Ascending aorta (tissue), 2 donors: Measurements from ENCODE around the gene TMEM222. TPM values are rescaled to one million over a fixed set of nuclear protein-coding genes. Genes with fewer than 3 reads are reported as not detected.

Experiments used
- DNase-seq, 2 donors: peaks; one replicate each; pipeline ENCODE4 v3.0.0-alpha.2; 2019; ENCODE audit warnings: low spot score in 2 of 2
- H3K27ac ChIP-seq, 2 donors: fragments of 200-600 bp; sonication (generic); one replicate each; pipeline ENCODE4 v1.5.1; 2016 to 2017; ENCODE audit warnings: mild to moderate bottlenecking in 1 of 2
- H3K27me3 ChIP-seq: fragments of 200-600 bp; sonication (generic); one replicate; pipeline ENCODE4 v1.5.1; 2017
- H3K36me3 ChIP-seq, 2 donors: fragments of 200-600 bp; sonication (generic); one replicate each; pipeline ENCODE4 v1.5.1; 2016
- H3K4me1 ChIP-seq, 2 donors: fragments of 200-600 bp; sonication (generic); one replicate each; pipeline ENCODE4 v1.5.1; 2016 to 2017; ENCODE audit warnings: mild to moderate bottlenecking in 1 of 2
- H3K4me3 ChIP-seq, 2 donors: fragments of 200-600 bp; sonication (generic); one replicate each; pipeline ENCODE4 v1.5.1; 2016 to 2017; ENCODE audit warnings: mild to moderate bottlenecking in 1 of 2
- H3K9me3 ChIP-seq, 2 donors: fragments of 200-600 bp; sonication (generic); one replicate each; pipeline ENCODE4 v1.5.1; 2016
- CTCF ChIP-seq, 3 experiments: fragments of 200-600 bp in 2 of 3; fragments of 450-650 bp in 1 of 3; sonication (generic) in 2 of 3; IDR thresholded peaks; one replicate each; pipeline ENCODE4 v1.5.1; 2016 to 2019; ENCODE audit warnings: antibody characterized with exemption in 3 of 3, mild to moderate bottlenecking in 1 of 3, moderate library complexity in 1 of 3
- intact Hi-C: fragments of 100-400 bp; cut with DNase I; formaldehyde crosslinking; loops from one replicate; pipeline ENCODE4 v1.15.1; 2023
- total RNA-seq: library from RNA; depleted of rRNA; stranded (reverse); fragments of >200 nt; gene quantifications from one replicate; pipeline ENCODE4 v1.1.0, GENCODE V29; 2016

The TMEM222 gene
- total RNA-seq, 1 donor from 2014 or later: 28.6 TPM

GRCh38 chr1:27372022-27372807 lies 50.3 kb downstream of the TMEM222 start:
- intact Hi-C loops: no loop called here
- Histone ChIP-seq H3K36me3 (no peaks in the 10 kb centered on the region), H3K4me1 (peaks cover 7 to 9% of the 10 kb centered on the region in 2 donors), H3K9me3 (no peaks in the 10 kb centered on the region), H3K27ac (no peak overlapping the region), H3K4me3 (no peak overlapping the region), H3K27me3 (no peaks in the 10 kb centered on the region)
- TF ChIP-seq CTCF (IDR thresholded peaks at IDR 0.05): no peak
- DNase-seq: no peak

- intact Hi-C loops: no loop called here
- TF ChIP-seq CTCF (IDR thresholded peaks at IDR 0.05): no peak
- H3K9me3 ChIP-seq: no peaks in the 10 kb centered on the region
- DNase-seq: no peak
- no peaks in the 10 kb centered on the region for H3K36me3 ChIP-seq
- H3K27ac ChIP-seq: no peak overlapping the region
- H3K27me3 ChIP-seq: no peaks in the 10 kb centered on the region
- peaks cover 0 to 1% of the 10 kb centered on the region in 2 donors for H3K4me1 ChIP-seq
- H3K4me3 ChIP-seq: no peak overlapping the region
Measured at GRCh38 chr1:27372808-27373690, 51.1 kb downstream of the TMEM222 start.

GRCh38 chr1:27374362-27375086 lies 52.6 kb downstream of the TMEM222 start, which contains the start of gene FCN3:
FCN3 (minus strand) TSS chr1:27374824; CDS start chr1:27374818, 6 bp downstream.
- Histone ChIP-seq H3K4me3 (no peak within 1 kb of the TSS), H3K27me3 (no peaks in the 10 kb centered on the region), H3K9me3 (no peaks in the 10 kb centered on the region), H3K36me3 (no peaks in the 10 kb centered on the region), H3K27ac (no peak within 1 kb of the TSS), H3K4me1 (no peaks in the 10 kb centered on the region)
- DNase-seq: no peak
- TF ChIP-seq CTCF (IDR thresholded peaks at IDR 0.05): no peak
- intact Hi-C loops: no loop called here

- no peak for DNase-seq
- TF ChIP-seq CTCF (IDR thresholded peaks at IDR 0.05): no peak
- Histone ChIP-seq H3K4me1 (no peaks in the 10 kb centered on the region), H3K27me3 (no peaks in the 10 kb centered on the region), H3K9me3 (no peaks in the 10 kb centered on the region), H3K4me3 (no peak overlapping the region), H3K27ac (no peak overlapping the region), H3K36me3 (no peaks in the 10 kb centered on the region)
- intact Hi-C loops: no loop called here
Measured at GRCh38 chr1:27377760-27378495, 56.0 kb downstream of the TMEM222 start.
